ENCODE results near the gene TESK2. TPM values are rescaled to one million over a fixed set of nuclear protein-coding genes. Genes with fewer than 3 reads are reported as not detected.
A peak's percentile ranks its signal among the peaks of the same experiment; 100 is the strongest.

TESK2 gene
- total and polyA plus RNA-seq, 2 of the 13 experiments (the other 11 are each of a cell fraction or from before 2014, with no cell fraction given) = 5.5 to 9.6 TPM

DNA sequence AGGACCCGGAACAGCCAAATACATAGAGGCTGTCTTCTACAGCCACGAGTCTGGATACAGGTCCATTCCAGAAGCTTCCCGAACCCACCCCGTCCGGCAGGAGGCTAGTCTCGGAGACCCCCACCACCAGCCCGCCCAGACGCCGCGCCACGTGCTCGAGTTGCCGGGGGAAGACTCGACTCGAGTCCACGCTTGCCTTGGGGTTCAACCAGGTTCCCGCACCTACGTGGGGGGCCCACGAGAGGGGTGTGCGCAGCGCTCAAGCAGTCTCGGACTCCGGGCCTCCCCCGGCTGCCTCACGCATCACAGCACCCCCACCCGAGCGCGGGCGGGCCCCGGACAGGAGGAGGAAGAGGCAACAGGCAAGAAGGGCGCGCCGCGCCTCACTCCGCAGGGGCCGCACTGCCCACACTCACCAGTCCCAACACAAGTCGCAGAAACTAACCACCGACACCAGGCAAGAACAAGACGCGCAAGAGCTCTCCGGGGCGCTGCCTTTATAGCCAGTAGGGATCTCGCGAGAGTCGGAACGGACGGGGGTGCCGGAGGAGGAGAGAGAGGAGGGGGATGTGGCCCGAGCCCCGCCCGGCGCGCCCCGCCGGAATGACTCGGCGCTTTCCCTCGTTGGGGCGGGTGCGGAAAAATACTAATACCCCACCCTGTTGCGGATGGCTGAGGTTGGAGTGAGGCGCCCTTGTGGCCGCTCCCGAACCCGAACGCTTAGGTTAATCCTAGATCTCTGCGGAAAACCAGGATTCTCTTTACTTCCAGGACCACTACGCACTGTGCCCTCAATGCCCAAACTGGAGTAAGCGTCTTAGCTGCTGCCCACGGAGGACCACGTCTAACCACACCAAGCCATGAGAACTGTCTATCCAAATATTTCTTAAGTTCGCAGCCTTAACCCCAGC is 30.7 kb upstream of the TESK2 start, which contains the start of gene PRDX1 (continued):
- TF ChIP-seq, protein P1, sequence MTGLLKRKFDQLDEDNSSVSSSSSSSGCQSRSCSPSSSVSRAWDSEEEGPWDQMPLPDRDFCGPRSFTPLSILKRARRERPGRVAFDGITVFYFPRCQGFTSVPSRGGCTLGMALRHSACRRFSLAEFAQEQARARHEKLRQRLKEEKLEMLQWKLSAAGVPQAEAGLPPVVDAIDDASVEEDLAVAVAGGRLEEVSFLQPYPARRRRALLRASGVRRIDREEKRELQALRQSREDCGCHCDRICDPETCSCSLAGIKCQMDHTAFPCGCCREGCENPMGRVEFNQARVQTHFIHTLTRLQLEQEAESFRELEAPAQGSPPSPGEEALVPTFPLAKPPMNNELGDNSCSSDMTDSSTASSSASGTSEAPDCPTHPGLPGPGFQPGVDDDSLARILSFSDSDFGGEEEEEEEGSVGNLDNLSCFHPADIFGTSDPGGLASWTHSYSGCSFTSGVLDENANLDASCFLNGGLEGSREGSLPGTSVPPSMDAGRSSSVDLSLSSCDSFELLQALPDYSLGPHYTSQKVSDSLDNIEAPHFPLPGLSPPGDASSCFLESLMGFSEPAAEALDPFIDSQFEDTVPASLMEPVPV (CRISPR knock-in tag; IDR thresholded peaks at IDR 0.05) = no peak; the same call in 1 of the 2 replicates
- peak; percentile 94 for TF ChIP-seq ZNF33B (CRISPR knock-in tag; IDR thresholded peaks at IDR 0.05)
- TF ChIP-seq, protein P2, sequence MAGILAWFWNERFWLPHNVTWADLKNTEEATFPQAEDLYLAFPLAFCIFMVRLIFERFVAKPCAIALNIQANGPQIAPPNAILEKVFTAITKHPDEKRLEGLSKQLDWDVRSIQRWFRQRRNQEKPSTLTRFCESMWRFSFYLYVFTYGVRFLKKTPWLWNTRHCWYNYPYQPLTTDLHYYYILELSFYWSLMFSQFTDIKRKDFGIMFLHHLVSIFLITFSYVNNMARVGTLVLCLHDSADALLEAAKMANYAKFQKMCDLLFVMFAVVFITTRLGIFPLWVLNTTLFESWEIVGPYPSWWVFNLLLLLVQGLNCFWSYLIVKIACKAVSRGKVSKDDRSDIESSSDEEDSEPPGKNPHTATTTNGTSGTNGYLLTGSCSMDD (CRISPR knock-in tag; IDR thresholded peaks at IDR 0.05) = 0 out of 2 replicates have a peak, but pooled peaks have one; percentile 14
- TF ChIP-seq ZNF879 (CRISPR knock-in tag; IDR thresholded peaks at IDR 0.05) = 0 out of 2 replicates have a peak, but pooled peaks have one; percentile 42
- peak; percentile 86; the same call in 1 of the 2 replicates for TF ChIP-seq ZNF761 (CRISPR knock-in tag; conservative IDR thresholded peaks at IDR 0.05)
- no peak for TF ChIP-seq CEBPB (IDR thresholded peaks at IDR 0.05; ENCODE audit: borderline replicate concordance, low read depth, low read length)
- TF ChIP-seq ZKSCAN1 (IDR thresholded peaks at IDR 0.05; ENCODE audit: low read length) = no peak
- TF ChIP-seq, protein P3, sequence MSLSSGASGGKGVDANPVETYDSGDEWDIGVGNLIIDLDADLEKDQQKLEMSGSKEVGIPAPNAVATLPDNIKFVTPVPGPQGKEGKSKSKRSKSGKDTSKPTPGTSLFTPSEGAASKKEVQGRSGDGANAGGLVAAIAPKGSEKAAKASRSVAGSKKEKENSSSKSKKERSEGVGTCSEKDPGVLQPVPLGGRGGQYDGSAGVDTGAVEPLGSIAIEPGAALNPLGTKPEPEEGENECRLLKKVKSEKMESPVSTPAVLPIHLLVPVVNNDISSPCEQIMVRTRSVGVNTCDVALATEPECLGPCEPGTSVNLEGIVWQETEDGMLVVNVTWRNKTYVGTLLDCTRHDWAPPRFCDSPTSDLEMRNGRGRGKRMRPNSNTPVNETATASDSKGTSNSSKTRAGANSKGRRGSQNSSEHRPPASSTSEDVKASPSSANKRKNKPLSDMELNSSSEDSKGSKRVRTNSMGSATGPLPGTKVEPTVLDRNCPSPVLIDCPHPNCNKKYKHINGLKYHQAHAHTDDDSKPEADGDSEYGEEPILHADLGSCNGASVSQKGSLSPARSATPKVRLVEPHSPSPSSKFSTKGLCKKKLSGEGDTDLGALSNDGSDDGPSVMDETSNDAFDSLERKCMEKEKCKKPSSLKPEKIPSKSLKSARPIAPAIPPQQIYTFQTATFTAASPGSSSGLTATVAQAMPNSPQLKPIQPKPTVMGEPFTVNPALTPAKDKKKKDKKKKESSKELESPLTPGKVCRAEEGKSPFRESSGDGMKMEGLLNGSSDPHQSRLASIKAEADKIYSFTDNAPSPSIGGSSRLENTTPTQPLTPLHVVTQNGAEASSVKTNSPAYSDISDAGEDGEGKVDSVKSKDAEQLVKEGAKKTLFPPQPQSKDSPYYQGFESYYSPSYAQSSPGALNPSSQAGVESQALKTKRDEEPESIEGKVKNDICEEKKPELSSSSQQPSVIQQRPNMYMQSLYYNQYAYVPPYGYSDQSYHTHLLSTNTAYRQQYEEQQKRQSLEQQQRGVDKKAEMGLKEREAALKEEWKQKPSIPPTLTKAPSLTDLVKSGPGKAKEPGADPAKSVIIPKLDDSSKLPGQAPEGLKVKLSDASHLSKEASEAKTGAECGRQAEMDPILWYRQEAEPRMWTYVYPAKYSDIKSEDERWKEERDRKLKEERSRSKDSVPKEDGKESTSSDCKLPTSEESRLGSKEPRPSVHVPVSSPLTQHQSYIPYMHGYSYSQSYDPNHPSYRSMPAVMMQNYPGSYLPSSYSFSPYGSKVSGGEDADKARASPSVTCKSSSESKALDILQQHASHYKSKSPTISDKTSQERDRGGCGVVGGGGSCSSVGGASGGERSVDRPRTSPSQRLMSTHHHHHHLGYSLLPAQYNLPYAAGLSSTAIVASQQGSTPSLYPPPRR (CRISPR knock-in tag; IDR thresholded peaks at IDR 0.05; ENCODE audit: borderline replicate concordance) = peak; percentile 75
- TF ChIP-seq, protein P4, sequence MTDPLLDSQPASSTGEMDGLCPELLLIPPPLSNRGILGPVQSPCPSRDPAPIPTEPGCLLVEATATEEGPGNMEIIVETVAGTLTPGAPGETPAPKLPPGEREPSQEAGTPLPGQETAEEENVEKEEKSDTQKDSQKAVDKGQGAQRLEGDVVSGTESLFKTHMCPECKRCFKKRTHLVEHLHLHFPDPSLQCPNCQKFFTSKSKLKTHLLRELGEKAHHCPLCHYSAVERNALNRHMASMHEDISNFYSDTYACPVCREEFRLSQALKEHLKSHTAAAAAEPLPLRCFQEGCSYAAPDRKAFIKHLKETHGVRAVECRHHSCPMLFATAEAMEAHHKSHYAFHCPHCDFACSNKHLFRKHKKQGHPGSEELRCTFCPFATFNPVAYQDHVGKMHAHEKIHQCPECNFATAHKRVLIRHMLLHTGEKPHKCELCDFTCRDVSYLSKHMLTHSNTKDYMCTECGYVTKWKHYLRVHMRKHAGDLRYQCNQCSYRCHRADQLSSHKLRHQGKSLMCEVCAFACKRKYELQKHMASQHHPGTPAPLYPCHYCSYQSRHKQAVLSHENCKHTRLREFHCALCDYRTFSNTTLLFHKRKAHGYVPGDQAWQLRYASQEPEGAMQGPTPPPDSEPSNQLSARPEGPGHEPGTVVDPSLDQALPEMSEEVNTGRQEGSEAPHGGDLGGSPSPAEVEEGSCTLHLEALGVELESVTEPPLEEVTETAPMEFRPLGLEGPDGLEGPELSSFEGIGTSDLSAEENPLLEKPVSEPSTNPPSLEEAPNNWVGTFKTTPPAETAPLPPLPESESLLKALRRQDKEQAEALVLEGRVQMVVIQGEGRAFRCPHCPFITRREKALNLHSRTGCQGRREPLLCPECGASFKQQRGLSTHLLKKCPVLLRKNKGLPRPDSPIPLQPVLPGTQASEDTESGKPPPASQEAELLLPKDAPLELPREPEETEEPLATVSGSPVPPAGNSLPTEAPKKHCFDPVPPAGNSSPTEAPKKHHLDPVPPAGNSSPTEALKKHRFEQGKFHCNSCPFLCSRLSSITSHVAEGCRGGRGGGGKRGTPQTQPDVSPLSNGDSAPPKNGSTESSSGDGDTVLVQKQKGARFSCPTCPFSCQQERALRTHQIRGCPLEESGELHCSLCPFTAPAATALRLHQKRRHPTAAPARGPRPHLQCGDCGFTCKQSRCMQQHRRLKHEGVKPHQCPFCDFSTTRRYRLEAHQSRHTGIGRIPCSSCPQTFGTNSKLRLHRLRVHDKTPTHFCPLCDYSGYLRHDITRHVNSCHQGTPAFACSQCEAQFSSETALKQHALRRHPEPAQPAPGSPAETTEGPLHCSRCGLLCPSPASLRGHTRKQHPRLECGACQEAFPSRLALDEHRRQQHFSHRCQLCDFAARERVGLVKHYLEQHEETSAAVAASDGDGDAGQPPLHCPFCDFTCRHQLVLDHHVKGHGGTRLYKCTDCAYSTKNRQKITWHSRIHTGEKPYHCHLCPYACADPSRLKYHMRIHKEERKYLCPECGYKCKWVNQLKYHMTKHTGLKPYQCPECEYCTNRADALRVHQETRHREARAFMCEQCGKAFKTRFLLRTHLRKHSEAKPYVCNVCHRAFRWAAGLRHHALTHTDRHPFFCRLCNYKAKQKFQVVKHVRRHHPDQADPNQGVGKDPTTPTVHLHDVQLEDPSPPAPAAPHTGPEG (CRISPR knock-in tag; IDR thresholded peaks at IDR 0.05) = peak; percentile 97
